HG02759 (cell line): ENCODE results near the gene BMP8B.
"Not testable (repeated sequence)": the region's sequence is repeated elsewhere in the genome, so short reads cannot be mapped to it uniquely, and the experiment has no call there.

Experiments used
- ATAC-seq: cut with Tn5 transposase; IDR thresholded peaks from one replicate; pipeline ENCODE4 v1.9.1; 2021; ENCODE audit warnings: mild to moderate bottlenecking, moderate library complexity; ENCODE audit not compliant: unreplicated experiment

BMP8B gene

GRCh38 chr1:39788758-39789570 lies at the start of gene BMP8B:
Gene BMP8B (minus strand): TSS chr1:39788865. CDS start chr1:39788485, 380 bp downstream.
- ATAC-seq, result peak; percentile 74

- no peak for ATAC-seq
Observed at GRCh38 chr1:39836595-39837110, 48.0 kb upstream of the BMP8B start.

GRCh38 chr1:39835935-39836594 lies 47.4 kb upstream of the BMP8B start:
- no peak for ATAC-seq

GRCh38 chr1:39835110-39835509 lies 46.4 kb upstream of the BMP8B start:
- no peak for ATAC-seq

GRCh38 chr1:39833621-39834385 lies 45.1 kb upstream of the BMP8B start:
- no peak for ATAC-seq

- ATAC-seq, result no peak
Observed at GRCh38 chr1:39833121-39833520, 44.5 kb upstream of the BMP8B start.

- no peak for ATAC-seq
Observed at GRCh38 chr1:39832294-39832693, 43.6 kb upstream of the BMP8B start.

GRCh38 chr1:39829791-39830533 lies 41.3 kb upstream of the BMP8B start:
- ATAC-seq, result no peak

GRCh38 chr1:39828734-39829133 lies 40.1 kb upstream of the BMP8B start:
- ATAC-seq, result no peak

GRCh38 chr1:39828255-39828654 lies 39.6 kb upstream of the BMP8B start:
- not testable (repeated sequence) for ATAC-seq

- no peak for ATAC-seq
Observed at GRCh38 chr1:39827201-39827600, 38.5 kb upstream of the BMP8B start.

- ATAC-seq, result no peak
Observed at GRCh38 chr1:39826583-39826982, 37.9 kb upstream of the BMP8B start.

GRCh38 chr1:39825432-39825941 lies 36.8 kb upstream of the BMP8B start:
- ATAC-seq, result peak; percentile 42

GRCh38 chr1:39823450-39823849 lies 34.8 kb upstream of the BMP8B start:
- not testable (repeated sequence) for ATAC-seq

GRCh38 chr1:39822146-39822545 lies 33.5 kb upstream of the BMP8B start:
- no peak for ATAC-seq

GRCh38 chr1:39819091-39819812 lies 30.6 kb upstream of the BMP8B start:
- no peak for ATAC-seq

GRCh38 chr1:39818482-39818881 lies 29.8 kb upstream of the BMP8B start:
- no peak for ATAC-seq

- peak; percentile 87 for ATAC-seq
Observed at GRCh38 chr1:39817091-39817932, 28.6 kb upstream of the BMP8B start.
